Measurements from ENCODE around the gene VKORC1.

VKORC1 gene

DNA sequence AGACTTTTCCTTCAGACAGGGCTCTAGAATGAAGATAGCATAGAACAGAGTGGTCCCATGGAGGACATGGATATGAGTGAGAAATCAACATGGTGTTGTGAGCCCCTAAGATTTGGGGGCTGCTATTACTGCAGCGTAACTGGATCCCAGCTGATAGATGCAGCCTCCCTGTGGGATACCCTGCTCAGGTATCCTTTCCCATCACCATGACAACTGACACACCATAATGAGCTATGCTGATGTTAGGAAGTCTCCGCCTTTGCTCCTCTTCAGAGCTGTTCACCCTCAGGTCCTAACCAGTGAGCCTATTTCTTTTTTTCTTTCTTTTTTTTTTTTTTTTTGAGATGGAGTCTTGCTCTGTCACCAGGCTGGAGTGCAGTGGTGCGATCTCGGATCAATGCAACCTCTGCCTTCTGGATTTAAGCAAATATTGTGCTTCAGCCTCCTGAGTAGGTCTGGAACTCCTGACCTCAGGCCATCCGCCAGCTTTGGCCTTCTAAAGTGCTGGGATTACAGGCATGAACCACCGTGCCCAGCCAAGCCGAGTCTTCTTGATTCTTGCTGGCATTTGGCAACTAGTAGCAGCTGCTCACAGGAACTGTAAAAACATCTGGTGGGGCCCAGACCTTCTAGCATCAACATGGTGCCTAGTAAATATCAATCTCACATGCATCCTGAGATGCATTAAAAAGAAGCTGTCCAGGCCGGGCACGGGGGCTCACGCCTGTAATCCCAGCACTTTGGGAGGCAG lies 44.1 kb downstream of the VKORC1 start:
- DNase-seq (ENCODE audit: extremely low read depth, low read depth): no peak
- TF ChIP-seq, protein P1, sequence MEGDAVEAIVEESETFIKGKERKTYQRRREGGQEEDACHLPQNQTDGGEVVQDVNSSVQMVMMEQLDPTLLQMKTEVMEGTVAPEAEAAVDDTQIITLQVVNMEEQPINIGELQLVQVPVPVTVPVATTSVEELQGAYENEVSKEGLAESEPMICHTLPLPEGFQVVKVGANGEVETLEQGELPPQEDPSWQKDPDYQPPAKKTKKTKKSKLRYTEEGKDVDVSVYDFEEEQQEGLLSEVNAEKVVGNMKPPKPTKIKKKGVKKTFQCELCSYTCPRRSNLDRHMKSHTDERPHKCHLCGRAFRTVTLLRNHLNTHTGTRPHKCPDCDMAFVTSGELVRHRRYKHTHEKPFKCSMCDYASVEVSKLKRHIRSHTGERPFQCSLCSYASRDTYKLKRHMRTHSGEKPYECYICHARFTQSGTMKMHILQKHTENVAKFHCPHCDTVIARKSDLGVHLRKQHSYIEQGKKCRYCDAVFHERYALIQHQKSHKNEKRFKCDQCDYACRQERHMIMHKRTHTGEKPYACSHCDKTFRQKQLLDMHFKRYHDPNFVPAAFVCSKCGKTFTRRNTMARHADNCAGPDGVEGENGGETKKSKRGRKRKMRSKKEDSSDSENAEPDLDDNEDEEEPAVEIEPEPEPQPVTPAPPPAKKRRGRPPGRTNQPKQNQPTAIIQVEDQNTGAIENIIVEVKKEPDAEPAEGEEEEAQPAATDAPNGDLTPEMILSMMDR (IDR thresholded peaks at IDR 0.05; ENCODE audit: low read depth, low read length): no peak

DNA sequence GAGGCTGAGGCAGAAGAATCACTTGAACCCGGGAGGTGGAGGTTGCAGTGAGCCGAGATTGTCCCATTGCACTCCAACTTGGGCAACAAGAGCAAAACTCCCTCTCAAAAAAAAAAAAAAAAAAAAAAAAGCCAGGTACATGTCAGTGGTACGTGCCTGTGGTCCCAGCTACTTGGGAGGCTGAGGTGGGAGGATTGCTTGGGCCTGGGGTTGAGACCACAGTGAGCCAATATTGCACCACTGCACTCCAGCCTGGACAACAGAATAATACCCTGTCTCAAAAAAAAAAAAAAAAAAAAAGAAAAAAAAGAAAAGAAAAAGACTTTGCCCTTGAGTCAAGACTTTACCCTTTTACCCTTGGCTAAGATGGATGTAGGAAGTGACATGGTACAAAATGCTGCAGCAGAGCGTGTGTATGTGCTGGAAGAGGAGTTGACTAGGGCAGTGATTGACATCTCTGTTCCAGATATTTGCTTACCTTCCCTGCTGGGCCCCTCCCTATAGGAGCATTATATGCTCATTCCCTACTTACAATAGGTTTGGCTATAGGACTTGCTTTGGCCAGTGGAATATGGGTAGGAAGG lies 50.6 kb downstream of the VKORC1 start:
- DNase-seq (ENCODE audit: extremely low read depth, low read depth): no peak
- TF ChIP-seq, protein P1 (IDR thresholded peaks at IDR 0.05; ENCODE audit: low read depth, low read length): no peak

DNA sequence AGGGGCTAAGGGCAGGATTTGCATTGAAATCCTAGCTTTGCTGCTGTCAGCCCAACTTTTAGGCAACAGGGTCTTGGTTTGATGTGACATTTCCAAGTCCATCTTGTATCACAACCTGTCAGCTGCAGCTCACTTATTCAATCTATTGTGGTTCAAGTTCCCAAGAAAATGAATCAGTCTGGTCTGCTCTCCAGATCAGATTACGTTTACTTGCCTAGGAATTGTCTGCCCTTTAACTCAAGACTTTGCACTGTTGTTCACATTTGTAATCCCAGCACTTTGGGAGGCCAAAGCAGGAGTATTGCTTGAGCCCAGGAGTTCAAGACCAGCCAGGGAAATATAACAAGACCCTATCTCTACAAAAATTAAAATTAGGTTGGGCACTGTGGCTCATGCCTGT lies 51.2 kb downstream of the VKORC1 start:
- DNase-seq (ENCODE audit: extremely low read depth, low read depth): no peak
- TF ChIP-seq, protein P1 (IDR thresholded peaks at IDR 0.05; ENCODE audit: low read depth, low read length): no peak

GRCh38 chr16:31042866-31043265 lies 51.7 kb downstream of the VKORC1 start:
- no peak for DNase-seq (ENCODE audit: extremely low read depth, low read depth)
- TF ChIP-seq, protein P1 (IDR thresholded peaks at IDR 0.05; ENCODE audit: low read depth, low read length): no peak
